NCI-H2029 treated with DMSO at 0.1 percent for 48 hours (cell line): Measurements from ENCODE around the gene CBLN1.
"Not testable (repeated sequence)": the region's sequence is repeated elsewhere in the genome, so short reads cannot be mapped to it uniquely, and the experiment has no call there.

ENCODE experiments used
- DNase-seq: peaks from one replicate; lab custom pipeline; 2025; lab: John Stamatoyannopoulos, UW

Gene CBLN1

GRCh38 chr16:49277766-49278566, 3.7 kb downstream of the CBLN1 start:
- DNase-seq: no peak

- DNase-seq: no peak
These were observed 4.3 kb downstream of the CBLN1 start for GRCh38 chr16:49277386-49277742.

GRCh38 chr16:49276646-49277385, 4.8 kb downstream of the CBLN1 start:
- no peak for DNase-seq

- no peak for DNase-seq
These were observed 5.8 kb downstream of the CBLN1 start for GRCh38 chr16:49275870-49276269.

GRCh38 chr16:49275050-49275730, 6.4 kb downstream of the CBLN1 start:
- DNase-seq: no peak

- no peak for DNase-seq
These were observed 7.0 kb downstream of the CBLN1 start for GRCh38 chr16:49274591-49274990.

- no peak for DNase-seq
These were observed 7.9 kb downstream of the CBLN1 start for GRCh38 chr16:49273771-49274170.

GRCh38 chr16:49271363-49271762, 10.3 kb downstream of the CBLN1 start:
- DNase-seq: no peak

- no peak for DNase-seq
These were observed 12.4 kb downstream of the CBLN1 start for GRCh38 chr16:49269201-49269600.

- no peak for DNase-seq
These were observed 13.0 kb downstream of the CBLN1 start for GRCh38 chr16:49268667-49269066.

- DNase-seq: no peak
These were observed 19.1 kb downstream of the CBLN1 start for GRCh38 chr16:49262501-49262900.

GRCh38 chr16:49261930-49262329, 19.7 kb downstream of the CBLN1 start:
- no peak for DNase-seq

GRCh38 chr16:49260956-49261530, 20.6 kb downstream of the CBLN1 start:
- DNase-seq: no peak

GRCh38 chr16:49260253-49260652, 21.4 kb downstream of the CBLN1 start:
- no peak for DNase-seq

- no peak for DNase-seq
These were observed 22.3 kb downstream of the CBLN1 start for GRCh38 chr16:49259330-49259729.

GRCh38 chr16:49250689-49251088, 30.9 kb downstream of the CBLN1 start:
- DNase-seq: no peak

- no peak for DNase-seq
These were observed 33.4 kb downstream of the CBLN1 start for GRCh38 chr16:49248227-49248626.

- no peak for DNase-seq
These were observed 45.4 kb downstream of the CBLN1 start for GRCh38 chr16:49236216-49236615.

- DNase-seq: not testable (repeated sequence)
These were observed 53.3 kb downstream of the CBLN1 start for GRCh38 chr16:49228335-49228734.
